ENCODE data around the gene CBX5. TPM values are rescaled to one million over a fixed set of nuclear protein-coding genes. Genes with fewer than 3 reads are reported as not detected.
"Not testable (repeated sequence)": the region's sequence is repeated elsewhere in the genome, so short reads cannot be mapped to it uniquely, and the experiment has no call there.

The CBX5 gene
- total and polyA plus RNA-seq, 5 donors = 23.0 to 68.2 (median 56.8) TPM

GRCh38 chr12:54239620-54240019 is 40.3 kb downstream of the CBX5 start:
- no peak overlapping the region for H3K27ac ChIP-seq (ENCODE audit: low read length)
- H3K4me3 ChIP-seq (ENCODE audit: low read length) = no peak overlapping the region
- ATAC-seq (no peak), DNase-seq (no peak)
- intact Hi-C loops (cut with DNase I) = no loop called here
- no peaks in the 10 kb centered on the region for H3K9me3 ChIP-seq (ENCODE audit: control insufficient read depth, low read length)
- H3K4me1 ChIP-seq (ENCODE audit: control insufficient read depth, insufficient read depth, low read length) = peaks cover 2% of the 10 kb centered on the region
- no peaks in the 10 kb centered on the region for H3K27me3 ChIP-seq (ENCODE audit: control insufficient read depth, insufficient read depth)

- WGBS = 81% methylated on average over 1 of the region's 1 CpG
- H3K4me1 ChIP-seq (ENCODE audit: control insufficient read depth, insufficient read depth, low read length) = peaks cover 2% of the 10 kb centered on the region
- DNase-seq (no peak), ATAC-seq (no peak)
- no peak overlapping the region for H3K4me3 ChIP-seq (ENCODE audit: low read length)
- no peaks in the 10 kb centered on the region for H3K9me3 ChIP-seq (ENCODE audit: control insufficient read depth, low read length)
- H3K27me3 ChIP-seq (ENCODE audit: control insufficient read depth, insufficient read depth) = no peaks in the 10 kb centered on the region
- intact Hi-C loops (cut with DNase I) = no loop called here
- no peak overlapping the region for H3K27ac ChIP-seq (ENCODE audit: low read length)
These were observed 41.4 kb downstream of the CBX5 start for GRCh38 chr12:54238531-54238930.

- ATAC-seq (no peak), DNase-seq (no peak)
- no peak overlapping the region for H3K4me3 ChIP-seq (ENCODE audit: low read length)
- WGBS = 94% methylated on average over 2 of the region's 2 CpGs
- H3K27me3 ChIP-seq (ENCODE audit: control insufficient read depth, insufficient read depth) = no peaks in the 10 kb centered on the region
- no peak overlapping the region for H3K27ac ChIP-seq (ENCODE audit: low read length)
- intact Hi-C loops (cut with DNase I) = no loop called here
- H3K9me3 ChIP-seq (ENCODE audit: control insufficient read depth, low read length) = no peaks in the 10 kb centered on the region
- no peaks in the 10 kb centered on the region for H3K4me1 ChIP-seq (ENCODE audit: control insufficient read depth, insufficient read depth, low read length)
These were observed 47.1 kb downstream of the CBX5 start for GRCh38 chr12:54232790-54233189.

- H3K4me1 ChIP-seq (ENCODE audit: control insufficient read depth, insufficient read depth, low read length); H3K9me3 ChIP-seq (ENCODE audit: control insufficient read depth, low read length); intact Hi-C loops (cut with DNase I); H3K27ac ChIP-seq (ENCODE audit: low read length); ATAC-seq; H3K27me3 ChIP-seq (ENCODE audit: control insufficient read depth, insufficient read depth); DNase-seq; H3K4me3 ChIP-seq (ENCODE audit: low read length): not testable (repeated sequence)
- WGBS = 90% methylated on average over 3 of the region's 3 CpGs
These were observed 48.7 kb downstream of the CBX5 start for GRCh38 chr12:54231269-54231668.

GRCh38 chr12:54230555-54230954 is 49.4 kb downstream of the CBX5 start:
- no peak for ATAC-seq
- Histone ChIP-seq H3K9me3 (ENCODE audit: control insufficient read depth, low read length) (no peaks in the 10 kb centered on the region), H3K4me3 (ENCODE audit: low read length) (no peak overlapping the region), H3K4me1 (ENCODE audit: control insufficient read depth, insufficient read depth, low read length) (no peaks in the 10 kb centered on the region), H3K27ac (ENCODE audit: low read length) (no peak overlapping the region), H3K27me3 (ENCODE audit: control insufficient read depth, insufficient read depth) (no peaks in the 10 kb centered on the region)
- intact Hi-C loops (cut with DNase I) = no loop called here
- WGBS = 72% methylated on average over 2 of the region's 2 CpGs
- no peak for DNase-seq

GRCh38 chr12:54229624-54230212 is 50.2 kb downstream of the CBX5 start:
- peak in 1 of 3 donors; percentile 41 for DNase-seq
- H3K27me3 ChIP-seq (ENCODE audit: control insufficient read depth, insufficient read depth) = no peaks in the 10 kb centered on the region
- no peaks in the 10 kb centered on the region for H3K9me3 ChIP-seq (ENCODE audit: control insufficient read depth, low read length)
- peak; percentile 86 to 88 for ATAC-seq
- H3K4me3 ChIP-seq (ENCODE audit: low read length) = no peak overlapping the region
- peak overlapping the region; percentile 56 for H3K27ac ChIP-seq (ENCODE audit: low read length)
- WGBS = 61% methylated on average over 4 of the region's 4 CpGs
- no peaks in the 10 kb centered on the region for H3K4me1 ChIP-seq (ENCODE audit: control insufficient read depth, insufficient read depth, low read length)
- intact Hi-C loops (cut with DNase I) = no loop called here

GRCh38 chr12:54228471-54228870 is 51.5 kb downstream of the CBX5 start:
- Histone ChIP-seq H3K9me3 (ENCODE audit: control insufficient read depth, low read length) (no peaks in the 10 kb centered on the region), H3K27ac (ENCODE audit: low read length) (no peak overlapping the region), H3K4me1 (ENCODE audit: control insufficient read depth, insufficient read depth, low read length) (no peaks in the 10 kb centered on the region), H3K4me3 (ENCODE audit: low read length) (no peak overlapping the region), H3K27me3 (ENCODE audit: control insufficient read depth, insufficient read depth) (no peaks in the 10 kb centered on the region)
- DNase-seq = no peak
- 64% methylated on average over 1 of the region's 1 CpG for WGBS
- ATAC-seq = no peak
- intact Hi-C loops (cut with DNase I) = no loop called here

- H3K9me3 ChIP-seq (ENCODE audit: control insufficient read depth, low read length); H3K27ac ChIP-seq (ENCODE audit: low read length); DNase-seq; intact Hi-C loops (cut with DNase I); H3K4me1 ChIP-seq (ENCODE audit: control insufficient read depth, insufficient read depth, low read length); ATAC-seq; H3K4me3 ChIP-seq (ENCODE audit: low read length); H3K27me3 ChIP-seq (ENCODE audit: control insufficient read depth, insufficient read depth): not testable (repeated sequence)
- WGBS = 41% methylated on average over 6 of the region's 6 CpGs
These were observed 52.0 kb downstream of the CBX5 start for GRCh38 chr12:54227927-54228326.

GRCh38 chr12:54227376-54227775 is 52.5 kb downstream of the CBX5 start:
- intact Hi-C loops (cut with DNase I) = no loop called here
- no peaks in the 10 kb centered on the region for H3K4me1 ChIP-seq (ENCODE audit: control insufficient read depth, insufficient read depth, low read length)
- DNase-seq = no peak
- no peaks in the 10 kb centered on the region for H3K9me3 ChIP-seq (ENCODE audit: control insufficient read depth, low read length)
- H3K27me3 ChIP-seq (ENCODE audit: control insufficient read depth, insufficient read depth) = no peaks in the 10 kb centered on the region
- no peak for ATAC-seq
- H3K4me3 ChIP-seq (ENCODE audit: low read length) = no peak overlapping the region
- 67% methylated on average over 4 of the region's 4 CpGs for WGBS
- H3K27ac ChIP-seq (ENCODE audit: low read length) = no peak overlapping the region

- ATAC-seq = no peak
These were observed 54.3 kb downstream of the CBX5 start for GRCh38 chr12:54225666-54226065.

GRCh38 chr12:54222609-54223008 is 57.3 kb downstream of the CBX5 start:
- no peak overlapping the region for H3K4me3 ChIP-seq (ENCODE audit: low read length)
- peaks cover 3% of the 10 kb centered on the region for H3K4me1 ChIP-seq (ENCODE audit: control insufficient read depth, insufficient read depth, low read length)
- no peak overlapping the region for H3K27ac ChIP-seq (ENCODE audit: low read length)
- no peak for ATAC-seq
- no peaks in the 10 kb centered on the region for H3K27me3 ChIP-seq (ENCODE audit: control insufficient read depth, insufficient read depth)
- DNase-seq = no peak
- intact Hi-C loops (cut with DNase I) = loop anchor here in 1 of 4 donors (5.0 kb wide), 1 partner anchor 140 kb away; the partner anchor contains the start of gene GPR84
- WGBS = 88% methylated on average over 1 of the region's 1 CpG
- H3K9me3 ChIP-seq (ENCODE audit: control insufficient read depth, low read length) = no peaks in the 10 kb centered on the region

More at GRCh38 chr12:54225666-54226065, 54.3 kb downstream of the CBX5 start:
- H3K27me3 ChIP-seq (ENCODE audit: control insufficient read depth, insufficient read depth) = no peaks in the 10 kb centered on the region
- no peak overlapping the region for H3K4me3 ChIP-seq (ENCODE audit: low read length)
- no peak for DNase-seq
- H3K4me1 ChIP-seq (ENCODE audit: control insufficient read depth, insufficient read depth, low read length) = no peaks in the 10 kb centered on the region
- no peak overlapping the region for H3K27ac ChIP-seq (ENCODE audit: low read length)
- no peaks in the 10 kb centered on the region for H3K9me3 ChIP-seq (ENCODE audit: control insufficient read depth, low read length)
- intact Hi-C loops (cut with DNase I) = no loop called here
- WGBS = 87% methylated on average over 1 of the region's 1 CpG
